ENCODE data around the gene BBC3.

DNA sequence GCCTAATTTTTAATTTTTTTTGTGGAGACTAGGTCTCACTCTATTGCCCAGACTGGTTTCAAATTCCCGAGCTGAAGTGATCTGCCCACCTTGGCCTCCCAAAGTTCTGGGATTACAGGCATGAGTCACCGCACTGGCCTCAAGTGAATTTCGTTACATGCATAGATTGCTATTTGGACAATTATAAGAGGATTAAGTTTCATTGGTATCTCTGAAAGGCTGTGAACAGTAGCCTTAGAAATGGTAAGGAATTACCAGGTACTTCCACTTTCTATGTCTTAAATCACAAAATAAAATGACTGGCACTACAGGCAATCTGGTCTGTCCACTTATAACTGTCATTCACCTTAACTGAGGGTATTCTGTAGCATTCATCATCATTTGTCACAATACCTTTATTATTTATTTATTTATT is 22.5 kb upstream of the BBC3 start:
- TF ChIP-seq, protein P1, sequence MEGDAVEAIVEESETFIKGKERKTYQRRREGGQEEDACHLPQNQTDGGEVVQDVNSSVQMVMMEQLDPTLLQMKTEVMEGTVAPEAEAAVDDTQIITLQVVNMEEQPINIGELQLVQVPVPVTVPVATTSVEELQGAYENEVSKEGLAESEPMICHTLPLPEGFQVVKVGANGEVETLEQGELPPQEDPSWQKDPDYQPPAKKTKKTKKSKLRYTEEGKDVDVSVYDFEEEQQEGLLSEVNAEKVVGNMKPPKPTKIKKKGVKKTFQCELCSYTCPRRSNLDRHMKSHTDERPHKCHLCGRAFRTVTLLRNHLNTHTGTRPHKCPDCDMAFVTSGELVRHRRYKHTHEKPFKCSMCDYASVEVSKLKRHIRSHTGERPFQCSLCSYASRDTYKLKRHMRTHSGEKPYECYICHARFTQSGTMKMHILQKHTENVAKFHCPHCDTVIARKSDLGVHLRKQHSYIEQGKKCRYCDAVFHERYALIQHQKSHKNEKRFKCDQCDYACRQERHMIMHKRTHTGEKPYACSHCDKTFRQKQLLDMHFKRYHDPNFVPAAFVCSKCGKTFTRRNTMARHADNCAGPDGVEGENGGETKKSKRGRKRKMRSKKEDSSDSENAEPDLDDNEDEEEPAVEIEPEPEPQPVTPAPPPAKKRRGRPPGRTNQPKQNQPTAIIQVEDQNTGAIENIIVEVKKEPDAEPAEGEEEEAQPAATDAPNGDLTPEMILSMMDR (IDR thresholded peaks at IDR 0.05; ENCODE audit: poor library complexity, severe bottlenecking), result no peak
- TF ChIP-seq EZH2 (IDR thresholded peaks at IDR 0.05; ENCODE audit: borderline replicate concordance, insufficient read depth, low read length, poor library complexity, severe bottlenecking), result no peak
- TF ChIP-seq POLR2AphosphoS5 (IDR thresholded peaks at IDR 0.05), result no peak
- TF ChIP-seq, protein P2, sequence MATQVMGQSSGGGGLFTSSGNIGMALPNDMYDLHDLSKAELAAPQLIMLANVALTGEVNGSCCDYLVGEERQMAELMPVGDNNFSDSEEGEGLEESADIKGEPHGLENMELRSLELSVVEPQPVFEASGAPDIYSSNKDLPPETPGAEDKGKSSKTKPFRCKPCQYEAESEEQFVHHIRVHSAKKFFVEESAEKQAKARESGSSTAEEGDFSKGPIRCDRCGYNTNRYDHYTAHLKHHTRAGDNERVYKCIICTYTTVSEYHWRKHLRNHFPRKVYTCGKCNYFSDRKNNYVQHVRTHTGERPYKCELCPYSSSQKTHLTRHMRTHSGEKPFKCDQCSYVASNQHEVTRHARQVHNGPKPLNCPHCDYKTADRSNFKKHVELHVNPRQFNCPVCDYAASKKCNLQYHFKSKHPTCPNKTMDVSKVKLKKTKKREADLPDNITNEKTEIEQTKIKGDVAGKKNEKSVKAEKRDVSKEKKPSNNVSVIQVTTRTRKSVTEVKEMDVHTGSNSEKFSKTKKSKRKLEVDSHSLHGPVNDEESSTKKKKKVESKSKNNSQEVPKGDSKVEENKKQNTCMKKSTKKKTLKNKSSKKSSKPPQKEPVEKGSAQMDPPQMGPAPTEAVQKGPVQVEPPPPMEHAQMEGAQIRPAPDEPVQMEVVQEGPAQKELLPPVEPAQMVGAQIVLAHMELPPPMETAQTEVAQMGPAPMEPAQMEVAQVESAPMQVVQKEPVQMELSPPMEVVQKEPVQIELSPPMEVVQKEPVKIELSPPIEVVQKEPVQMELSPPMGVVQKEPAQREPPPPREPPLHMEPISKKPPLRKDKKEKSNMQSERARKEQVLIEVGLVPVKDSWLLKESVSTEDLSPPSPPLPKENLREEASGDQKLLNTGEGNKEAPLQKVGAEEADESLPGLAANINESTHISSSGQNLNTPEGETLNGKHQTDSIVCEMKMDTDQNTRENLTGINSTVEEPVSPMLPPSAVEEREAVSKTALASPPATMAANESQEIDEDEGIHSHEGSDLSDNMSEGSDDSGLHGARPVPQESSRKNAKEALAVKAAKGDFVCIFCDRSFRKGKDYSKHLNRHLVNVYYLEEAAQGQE (IDR thresholded peaks at IDR 0.05; ENCODE audit: borderline replicate concordance), result no peak

Data from neural cell (in vitro differentiated cells).